ENCODE data around the gene BEGAIN. TPM values are rescaled to one million over a fixed set of nuclear protein-coding genes. Genes with fewer than 3 reads are reported as not detected.

Gene BEGAIN
- total RNA-seq, 4 donors from 2014 or later: 0.25 to 0.49 (median 0.26) TPM; not detected in 1

GRCh38 chr14:100554696-100555320, 32.4 kb downstream of the BEGAIN start:
- in situ Hi-C loops (cut with MboI; ENCODE audit: low sequenced_read_pairs in 4 of 4) (no loop called here), intact Hi-C loops (cut with DNase I; ENCODE audit: low total_unique reads) (no loop called here)
- no peak for TF ChIP-seq CTCF (IDR thresholded peaks at IDR 0.05 in 4 of 5, conservative IDR thresholded peaks at IDR 0.05 in 1 of 5)
- TF ChIP-seq POLR2A (IDR thresholded peaks at IDR 0.05): no peak
- H3K27me3 ChIP-seq: peaks cover 0 to 3% (median 0%) of the 10 kb centered on the region in 3 donors
- H3K4me3 ChIP-seq: no peak overlapping the region
- H3K4me1 ChIP-seq: no peaks in the 10 kb centered on the region
- H3K27ac ChIP-seq: no peak overlapping the region
- H3K9me3 ChIP-seq: no peaks in the 10 kb centered on the region
- no peaks in the 10 kb centered on the region for H3K36me3 ChIP-seq
- DNase-seq (no peak), ATAC-seq (no peak)

GRCh38 chr14:100554082-100554677, 33.0 kb downstream of the BEGAIN start:
- DNase-seq: no peak
- H3K27ac ChIP-seq: no peak overlapping the region
- peaks cover 0 to 3% (median 0%) of the 10 kb centered on the region in 3 donors for H3K27me3 ChIP-seq
- no peaks in the 10 kb centered on the region for H3K36me3 ChIP-seq
- in situ Hi-C loops (cut with MboI; ENCODE audit: low sequenced_read_pairs in 4 of 4): no loop called here
- no peak for ATAC-seq
- no peaks in the 10 kb centered on the region for H3K9me3 ChIP-seq
- intact Hi-C loops (cut with DNase I; ENCODE audit: low total_unique reads): no loop called here
- TF ChIP-seq POLR2A (IDR thresholded peaks at IDR 0.05): no peak
- TF ChIP-seq CTCF (IDR thresholded peaks at IDR 0.05 in 4 of 5, conservative IDR thresholded peaks at IDR 0.05 in 1 of 5): no peak
- no peaks in the 10 kb centered on the region for H3K4me1 ChIP-seq
- no peak overlapping the region for H3K4me3 ChIP-seq

GRCh38 chr14:100553471-100553870, 33.7 kb downstream of the BEGAIN start:
- Histone ChIP-seq H3K27me3 (no peaks in the 10 kb centered on the region), H3K27ac (no peak overlapping the region), H3K9me3 (no peaks in the 10 kb centered on the region), H3K4me1 (no peaks in the 10 kb centered on the region), H3K36me3 (no peaks in the 10 kb centered on the region), H3K4me3 (no peak overlapping the region)
- TF ChIP-seq POLR2A (IDR thresholded peaks at IDR 0.05) (no peak), CTCF (IDR thresholded peaks at IDR 0.05 in 4 of 5, conservative IDR thresholded peaks at IDR 0.05 in 1 of 5) (no peak)
- no peak for ATAC-seq
- intact Hi-C loops (cut with DNase I; ENCODE audit: low total_unique reads) (no loop called here), in situ Hi-C loops (cut with MboI; ENCODE audit: low sequenced_read_pairs in 4 of 4) (no loop called here)
- DNase-seq: no peak

- no peak overlapping the region for H3K4me3 ChIP-seq
- H3K36me3 ChIP-seq: no peaks in the 10 kb centered on the region
- H3K27ac ChIP-seq: no peak overlapping the region
- DNase-seq (no peak), ATAC-seq (no peak)
- no peaks in the 10 kb centered on the region for H3K27me3 ChIP-seq
- TF ChIP-seq POLR2A (IDR thresholded peaks at IDR 0.05): no peak
- no peak for TF ChIP-seq CTCF (IDR thresholded peaks at IDR 0.05 in 4 of 5, conservative IDR thresholded peaks at IDR 0.05 in 1 of 5)
- H3K9me3 ChIP-seq: no peaks in the 10 kb centered on the region
- intact Hi-C loops (cut with DNase I; ENCODE audit: low total_unique reads): no loop called here
- in situ Hi-C loops (cut with MboI; ENCODE audit: low sequenced_read_pairs in 4 of 4): no loop called here
- no peaks in the 10 kb centered on the region for H3K4me1 ChIP-seq
These were observed 34.6 kb downstream of the BEGAIN start for GRCh38 chr14:100552524-100553125.

Measured in gastrocnemius medialis (tissue), 4 donors.